ENCODE measurements around the gene KIAA0040.
A peak's percentile ranks its signal among the peaks of the same experiment; 100 is the strongest.

The KIAA0040 gene

GRCh38 chr1:175171036-175171913 is 21.3 kb downstream of the KIAA0040 start:
- no peak for DNase-seq (ENCODE audit: low read depth in 2 of 2)

DNA sequence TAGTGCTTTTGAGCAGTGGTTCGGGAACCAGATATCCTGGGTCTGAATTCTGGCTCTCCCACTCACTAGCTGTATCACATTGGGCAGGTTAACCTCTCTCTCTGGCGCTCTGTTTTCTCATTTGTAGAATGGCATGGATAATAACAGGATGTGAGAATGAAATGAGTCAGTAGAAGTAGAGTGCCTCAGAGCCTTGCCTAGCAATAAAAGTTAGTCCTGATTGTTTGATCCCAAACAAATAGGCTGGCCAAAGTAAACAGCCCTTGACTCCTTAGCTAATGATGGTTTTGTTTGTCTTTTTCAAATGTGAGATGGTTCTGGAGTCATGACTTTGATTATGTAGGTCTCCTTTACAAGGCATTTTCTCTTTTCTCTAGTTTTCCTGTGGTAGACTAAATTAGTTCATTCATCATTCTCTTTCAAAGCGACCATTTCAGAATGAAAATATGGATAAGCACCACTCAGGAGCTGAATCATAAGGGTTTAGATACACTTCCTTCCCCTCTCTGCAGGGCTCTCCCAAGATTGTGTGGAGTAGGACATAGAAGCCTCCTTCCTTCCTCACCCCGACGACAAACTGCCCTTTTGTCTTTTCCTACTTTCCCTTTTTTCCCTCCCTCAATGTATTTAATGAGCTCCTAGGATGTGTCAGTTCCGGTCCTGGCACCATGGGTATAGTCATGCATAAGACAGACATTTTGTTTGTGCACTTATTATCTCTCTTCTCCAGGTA is 23.1 kb downstream of the KIAA0040 start:
- DNase-seq (ENCODE audit: low read depth in 2 of 2) = no peak

DNA sequence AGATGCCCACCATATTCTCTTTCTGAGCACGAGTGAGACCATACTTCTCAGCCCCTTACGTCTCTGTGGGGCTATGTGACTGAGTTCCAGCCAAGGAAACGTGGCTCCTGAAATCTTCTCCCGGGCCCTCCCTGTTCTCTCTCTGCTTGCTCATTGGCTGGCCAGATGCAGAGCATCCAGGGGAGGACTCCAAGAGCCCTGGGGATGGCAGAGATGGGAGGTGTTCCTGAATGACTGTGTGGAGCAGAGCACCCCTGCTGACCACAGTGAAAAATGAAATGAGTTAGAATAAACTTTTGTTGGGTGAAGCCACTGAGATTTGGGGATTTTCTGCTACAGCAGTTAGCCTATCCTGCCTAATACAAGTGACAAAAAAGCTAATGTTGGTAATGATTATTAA is 23.8 kb downstream of the KIAA0040 start:
- DNase-seq (ENCODE audit: low read depth in 2 of 2) = no peak

DNA sequence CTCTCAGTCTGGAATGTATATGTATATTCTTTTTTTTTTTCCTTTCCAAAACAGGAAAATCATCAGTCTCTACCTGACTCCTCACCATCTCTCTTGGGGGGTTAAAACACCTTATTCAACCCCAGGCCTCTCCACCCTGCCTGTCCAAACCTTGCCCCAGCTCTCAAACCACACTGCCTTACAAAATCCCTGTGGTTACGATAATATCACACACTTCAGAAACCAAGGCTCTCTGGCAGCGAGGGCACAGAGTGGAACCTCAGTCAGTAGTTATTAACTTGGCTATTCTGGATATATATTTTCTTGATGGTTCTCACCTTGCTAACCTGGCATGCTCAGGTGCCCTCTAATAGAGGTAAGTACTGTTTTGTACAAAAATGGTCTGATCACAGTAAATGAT is 24.7 kb downstream of the KIAA0040 start:
- DNase-seq (ENCODE audit: low read depth in 2 of 2) = no peak

- no peak for DNase-seq (ENCODE audit: low read depth in 2 of 2)
These were observed 25.8 kb downstream of the KIAA0040 start for GRCh38 chr1:175166746-175167145.

DNA sequence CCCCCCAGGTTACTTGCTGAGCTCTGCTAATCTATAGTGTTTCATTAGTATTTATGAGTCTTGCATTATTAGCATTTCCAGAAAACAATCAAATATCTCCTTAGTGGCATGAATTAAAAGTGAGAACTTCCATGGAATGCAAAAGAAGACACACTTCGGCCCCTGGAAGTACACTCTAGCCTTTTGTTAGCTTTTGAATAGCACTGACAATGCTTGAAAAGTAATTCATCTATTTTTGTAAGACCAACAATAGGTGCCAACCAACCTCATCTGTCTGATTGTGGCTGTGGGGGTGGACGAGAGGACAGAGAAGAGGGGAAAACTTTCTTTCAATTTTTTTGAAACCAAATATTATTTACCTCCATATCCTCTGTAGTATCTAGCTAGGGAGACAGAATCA is 27.8 kb downstream of the KIAA0040 start:
- no peak for DNase-seq (ENCODE audit: low read depth in 2 of 2)

DNA sequence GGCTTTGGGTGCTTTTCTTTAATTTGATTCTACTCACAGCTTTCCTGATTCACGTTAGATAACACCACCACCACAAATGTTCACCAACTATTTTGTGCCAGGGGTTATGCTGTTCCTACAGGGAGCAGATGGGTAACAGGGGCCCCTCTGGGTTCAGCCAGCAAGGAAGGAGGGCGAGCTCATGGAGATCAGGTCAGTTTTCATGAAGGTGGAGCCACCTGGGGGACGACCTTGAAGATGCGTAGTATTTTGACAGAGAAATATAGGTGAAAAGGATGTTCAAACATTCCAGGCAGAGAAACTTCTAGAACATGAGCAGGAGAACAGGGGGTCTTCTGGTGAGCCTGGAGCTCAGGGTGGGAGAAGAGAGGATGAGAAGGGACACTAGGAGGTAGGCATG is 28.9 kb downstream of the KIAA0040 start:
- no peak for DNase-seq (ENCODE audit: low read depth in 2 of 2)

- DNase-seq (ENCODE audit: low read depth in 2 of 2) = no peak
These were observed 29.6 kb downstream of the KIAA0040 start for GRCh38 chr1:175162955-175163354.

DNA sequence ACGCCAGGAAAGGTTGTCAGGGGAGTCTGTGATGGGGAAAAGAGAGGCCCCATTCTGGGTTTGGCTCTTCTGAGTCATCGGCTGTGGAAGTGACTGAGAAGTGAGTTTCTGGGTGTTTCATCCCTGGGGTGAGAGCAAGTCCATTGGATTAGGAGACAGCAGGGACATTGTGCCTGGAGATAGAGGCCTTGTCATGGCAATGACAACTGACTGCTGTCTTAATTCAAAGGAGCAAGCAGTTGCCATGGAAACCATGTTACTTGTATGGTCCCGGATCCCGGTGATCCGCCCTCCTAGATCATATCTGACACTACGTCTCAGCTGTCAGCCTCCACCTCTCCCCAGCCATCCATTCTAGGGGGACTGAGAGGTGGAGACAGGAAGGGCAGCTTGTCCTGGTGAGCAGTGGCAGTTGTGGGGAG is 34.4 kb downstream of the KIAA0040 start:
- no peak for DNase-seq (ENCODE audit: low read depth in 2 of 2)

GRCh38 chr1:175157200-175157599 is 35.4 kb downstream of the KIAA0040 start:
- no peak for DNase-seq (ENCODE audit: low read depth in 2 of 2)

DNA sequence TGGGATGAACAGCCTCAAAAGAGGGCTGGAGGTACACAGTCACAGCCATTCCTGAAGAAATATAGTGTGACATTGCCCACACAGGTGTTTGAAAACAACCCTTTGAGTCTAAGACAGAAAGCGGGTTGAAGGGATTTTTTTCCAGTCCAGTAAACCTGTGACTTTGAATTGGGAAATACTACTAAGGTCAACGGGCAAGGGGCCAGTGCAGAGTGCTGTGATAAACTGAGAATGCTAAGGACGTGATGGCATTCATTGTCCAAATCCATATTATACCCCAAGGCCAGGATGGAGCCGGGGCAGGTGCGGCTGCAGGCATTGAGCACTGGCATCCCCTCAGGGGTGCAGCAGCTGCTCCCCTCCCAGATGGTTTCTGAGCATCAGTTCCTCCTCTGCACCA is 36.6 kb downstream of the KIAA0040 start:
- no peak for DNase-seq (ENCODE audit: low read depth in 2 of 2)

DNA sequence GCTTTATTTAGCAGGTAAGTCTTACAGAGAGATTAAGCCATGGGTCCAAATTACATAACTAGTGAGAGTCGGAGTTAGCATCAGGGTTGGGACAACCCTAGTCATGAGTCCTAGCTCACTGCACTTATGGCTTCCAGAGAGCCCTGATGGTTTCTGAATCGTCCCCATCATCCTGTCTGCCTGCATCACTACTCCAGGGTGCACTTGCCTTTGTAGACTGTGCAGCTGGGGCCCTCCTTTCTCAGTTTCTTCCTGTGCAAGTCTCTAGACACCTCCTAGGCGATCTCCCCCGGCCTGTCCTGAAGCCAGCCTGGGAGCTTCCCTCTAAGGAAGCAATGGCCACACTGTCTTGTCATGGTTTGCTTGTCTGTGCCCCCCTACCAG is 37.1 kb downstream of the KIAA0040 start:
- DNase-seq (ENCODE audit: low read depth in 2 of 2) = no peak

- peak; percentile 56 to 65 for DNase-seq (ENCODE audit: low read depth in 2 of 2)
These were observed 37.7 kb downstream of the KIAA0040 start for GRCh38 chr1:175154629-175155472.

DNA sequence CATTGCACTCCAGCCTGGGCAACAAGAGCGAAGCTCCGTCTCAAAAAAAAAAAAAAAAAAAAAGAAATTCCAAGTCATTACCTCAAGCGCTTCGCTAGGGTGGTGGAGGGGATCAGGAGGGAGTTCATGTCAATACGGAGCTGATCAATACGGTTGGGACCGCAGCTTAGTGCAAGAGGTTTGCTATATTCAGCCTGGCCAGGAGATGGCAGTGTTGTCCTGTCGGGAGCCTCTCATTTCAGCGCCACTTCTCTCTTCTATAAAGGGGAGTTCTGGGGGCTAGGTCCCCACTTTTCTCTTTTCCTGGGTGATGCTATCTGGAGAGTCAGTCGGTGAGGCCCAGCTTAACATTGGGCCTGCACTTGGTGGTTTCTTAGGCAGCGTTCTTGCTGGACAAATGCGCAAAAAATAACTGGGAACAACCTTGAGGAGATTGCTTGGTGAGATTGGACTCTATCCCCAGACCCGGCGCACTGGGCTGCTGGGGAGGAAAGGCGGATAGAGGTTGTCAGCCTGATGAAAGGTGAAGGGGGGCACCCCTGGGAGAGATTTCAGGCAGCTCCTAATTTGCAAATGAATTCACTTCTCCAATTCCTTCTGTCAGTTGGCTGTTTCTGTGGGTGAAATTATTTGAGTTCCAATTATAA is 40.4 kb downstream of the KIAA0040 start:
- peak; percentile 38 to 55 for DNase-seq (ENCODE audit: low read depth in 2 of 2)

- no peak for DNase-seq (ENCODE audit: low read depth in 2 of 2)
These were observed 41.8 kb downstream of the KIAA0040 start for GRCh38 chr1:175150596-175151319.

GRCh38 chr1:175148068-175148467 is 44.5 kb downstream of the KIAA0040 start:
- no peak for DNase-seq (ENCODE audit: low read depth in 2 of 2)

DNA sequence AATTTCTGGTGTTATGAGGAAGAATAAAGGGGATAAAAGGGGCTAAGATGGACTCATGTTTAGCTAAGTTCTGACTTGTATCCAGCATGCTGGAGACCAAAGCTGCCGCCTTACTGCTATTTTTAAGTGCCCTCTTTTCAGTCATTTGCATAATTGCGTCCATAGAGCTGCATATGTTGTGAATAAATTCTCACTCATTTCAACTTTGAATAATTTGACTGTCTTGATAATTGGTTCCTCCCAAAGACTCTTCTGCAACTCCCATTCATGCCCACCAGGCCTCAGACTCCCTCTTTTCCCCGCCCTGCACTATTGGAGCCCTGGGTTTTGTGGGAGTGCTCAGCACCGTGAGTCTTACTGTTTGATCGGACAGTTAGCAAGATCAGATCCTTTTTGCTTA is 45.0 kb downstream of the KIAA0040 start:
- no peak for DNase-seq (ENCODE audit: low read depth in 2 of 2)

GRCh38 chr1:175146529-175147213 is 45.9 kb downstream of the KIAA0040 start:
- peak; percentile 57 to 59 for DNase-seq (ENCODE audit: low read depth in 2 of 2)

DNA sequence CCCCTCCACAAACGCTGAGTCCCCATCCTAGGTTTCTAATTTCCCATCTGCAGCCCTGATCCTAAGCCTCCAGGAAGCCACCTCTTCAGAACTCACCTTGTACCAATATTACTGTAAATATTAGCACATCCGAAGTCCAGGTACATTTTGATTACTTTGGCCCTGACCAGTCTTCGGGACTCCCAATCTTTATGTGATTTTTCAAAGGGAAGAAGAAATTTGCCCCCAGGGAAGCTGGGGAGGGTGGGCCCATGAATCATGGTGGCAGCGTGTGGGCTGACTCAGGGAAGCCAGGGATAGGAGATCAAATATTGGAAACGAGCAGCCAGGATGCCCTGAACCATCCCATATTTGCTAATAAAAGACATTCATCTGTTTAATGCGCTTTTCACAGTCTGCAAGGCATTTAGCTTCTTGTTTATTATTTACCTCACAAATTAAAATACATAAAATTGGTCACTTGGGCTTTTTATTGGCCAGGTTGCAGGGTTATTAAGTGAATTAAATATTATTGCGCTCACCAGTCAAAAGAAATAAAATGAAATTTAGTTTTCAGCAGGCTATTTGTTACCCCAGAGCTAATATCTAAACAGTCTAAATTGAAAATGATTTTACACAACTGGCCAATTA is 46.6 kb downstream of the KIAA0040 start:
- no peak for DNase-seq (ENCODE audit: low read depth in 2 of 2)

DNA sequence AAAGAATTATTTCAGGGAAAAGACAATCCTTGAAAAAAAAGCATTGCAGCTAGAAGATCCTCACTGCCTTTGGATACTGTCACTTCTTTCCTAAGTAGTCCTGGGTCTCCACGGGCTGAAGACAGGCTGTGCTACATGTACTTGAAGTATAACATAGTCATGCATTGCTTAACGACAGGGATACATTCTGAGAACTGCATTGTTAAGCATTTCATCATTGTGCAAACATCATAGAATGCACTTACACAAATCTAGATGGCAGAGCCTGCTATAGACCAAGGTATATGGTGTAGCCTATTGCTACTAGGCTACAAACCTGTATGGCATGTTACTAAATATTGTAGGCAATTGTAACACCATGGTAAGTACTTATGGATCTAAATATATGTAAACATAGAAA is 54.0 kb downstream of the KIAA0040 start:
- no peak for DNase-seq (ENCODE audit: low read depth in 2 of 2)

All from stimulated activated CD8-positive, alpha-beta memory T cell treated with anti-CD3 and anti-CD28 coated beads, Interleukin-2, amount 100 ng/mL, for 48 hours (primary cell).